Spinal cord (tissue), 10 donors: ENCODE results near the gene U2AF2. TPM values are rescaled to one million over a fixed set of nuclear protein-coding genes. Genes with fewer than 3 reads are reported as not detected.

ENCODE experiments used
- DNase-seq, 6 donors: peaks; one replicate each; pipeline versions ENCODE4 v3.0.0 to v3.0.0-alpha.2; 2013 to 2015; ENCODE audit warnings: low spot score in 6 of 6, low read depth in 4 of 6
- H3K27ac ChIP-seq: one replicate; pipeline ENCODE4 v1.5.1; 2013; ENCODE audit warnings: low read depth, low read length, control low read depth
- H3K27me3 ChIP-seq: one replicate; pipeline ENCODE4 v1.6.1; 2013; ENCODE audit warnings: low read length; ENCODE audit not compliant: control insufficient read depth, insufficient read depth
- H3K36me3 ChIP-seq: one replicate; pipeline ENCODE4 v1.6.1; 2013; ENCODE audit warnings: low read length; ENCODE audit not compliant: control insufficient read depth, insufficient read depth
- H3K4me1 ChIP-seq: one replicate; pipeline ENCODE4 v1.6.1; 2013; ENCODE audit warnings: low read length; ENCODE audit not compliant: control insufficient read depth, insufficient read depth
- H3K4me3 ChIP-seq: one replicate; pipeline ENCODE4 v1.5.1; 2013; ENCODE audit warnings: low read depth, low read length, control low read depth
- H3K9me3 ChIP-seq: one replicate; pipeline ENCODE4 v1.6.1; 2013; ENCODE audit warnings: low read length; ENCODE audit not compliant: control insufficient read depth, insufficient read depth
- WGBS: methylation state at CpG from one replicate; pipeline ENCODE4 v1.1.5; 2013; ENCODE audit warnings: missing lambda C conversion rate; ENCODE audit not compliant: insufficient coverage; 5-methylcytosine and 5-hydroxymethylcytosine counted together
- polyA plus RNA-seq, 2 donors: library from polyadenylated mRNA; unstranded; fragments of 120-200 nt; gene quantifications; one replicate each; pipeline ENCODE4 v1.2.1, GENCODE V29; 2013; ENCODE audit not compliant: insufficient read length in 2 of 2
- total RNA-seq, 2 donors: library from RNA; depleted of rRNA in 1 of 2; stranded (reverse); fragments of 120-200 nt in 1 of 2; fragments of >200 nt in 1 of 2; gene quantifications; one replicate each; pipeline versions ENCODE4 v1.2.3 to v1.2.4, GENCODE V29; 2013 to 2014
- donor health status: healthy.

The U2AF2 gene
- total and polyA plus RNA-seq, 4 donors = 60.7 to 207 (median 161) TPM

DNA sequence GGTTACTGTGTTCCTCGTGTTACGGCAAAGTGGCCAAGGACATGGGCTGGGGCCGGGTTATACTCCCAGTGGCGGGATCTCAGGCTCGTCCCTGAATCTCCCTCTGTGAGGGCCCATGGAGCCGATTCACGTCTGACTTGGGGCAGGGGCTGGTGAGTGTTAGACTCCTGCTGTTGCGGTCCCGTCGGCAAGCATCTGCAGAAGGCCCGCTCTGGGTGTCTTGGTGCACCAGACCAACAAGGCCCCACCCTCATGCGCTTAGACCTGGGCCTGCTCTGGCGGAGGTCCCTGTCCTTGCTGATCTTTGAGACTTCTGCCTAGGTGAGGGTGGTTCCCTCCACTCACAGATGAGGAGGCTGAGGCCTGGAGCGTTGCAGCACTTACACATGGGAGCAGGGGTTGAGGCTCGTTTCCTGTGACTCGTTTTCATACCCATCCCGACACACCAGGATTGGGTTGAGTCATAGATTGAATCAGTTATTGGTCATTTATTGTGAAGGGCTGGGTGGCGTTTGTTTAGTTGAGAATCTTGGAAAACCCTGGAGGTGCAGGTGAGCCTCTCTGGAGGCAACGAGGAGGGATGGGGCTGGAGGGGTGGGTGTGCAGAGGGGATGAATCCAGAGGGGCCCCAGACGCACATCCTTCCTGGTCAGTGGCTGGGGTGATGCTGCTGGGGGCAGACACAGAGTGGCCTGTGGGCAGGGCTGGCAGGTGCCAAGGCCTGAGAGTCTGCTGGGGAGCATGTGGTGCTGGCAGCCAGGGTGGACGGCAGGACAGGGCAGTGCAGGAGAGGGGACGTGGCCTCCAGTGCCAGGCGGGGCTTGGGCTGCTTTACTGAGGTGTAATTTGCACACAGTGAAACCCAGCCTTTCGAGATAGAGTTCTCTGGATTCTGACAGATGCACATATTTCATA is 24.8 kb downstream of the U2AF2 start:
- no peak overlapping the region for H3K27ac ChIP-seq
- peaks cover 19% of the 10 kb centered on the region for H3K4me1 ChIP-seq
- 95% methylated on average over 23 of the region's 24 CpGs for WGBS
- H3K27me3 ChIP-seq = no peaks in the 10 kb centered on the region
- H3K4me3 ChIP-seq = no peak overlapping the region
- no peaks in the 10 kb centered on the region for H3K9me3 ChIP-seq
- DNase-seq = no peak
- H3K36me3 ChIP-seq = peaks cover 73% of the 10 kb centered on the region

DNA sequence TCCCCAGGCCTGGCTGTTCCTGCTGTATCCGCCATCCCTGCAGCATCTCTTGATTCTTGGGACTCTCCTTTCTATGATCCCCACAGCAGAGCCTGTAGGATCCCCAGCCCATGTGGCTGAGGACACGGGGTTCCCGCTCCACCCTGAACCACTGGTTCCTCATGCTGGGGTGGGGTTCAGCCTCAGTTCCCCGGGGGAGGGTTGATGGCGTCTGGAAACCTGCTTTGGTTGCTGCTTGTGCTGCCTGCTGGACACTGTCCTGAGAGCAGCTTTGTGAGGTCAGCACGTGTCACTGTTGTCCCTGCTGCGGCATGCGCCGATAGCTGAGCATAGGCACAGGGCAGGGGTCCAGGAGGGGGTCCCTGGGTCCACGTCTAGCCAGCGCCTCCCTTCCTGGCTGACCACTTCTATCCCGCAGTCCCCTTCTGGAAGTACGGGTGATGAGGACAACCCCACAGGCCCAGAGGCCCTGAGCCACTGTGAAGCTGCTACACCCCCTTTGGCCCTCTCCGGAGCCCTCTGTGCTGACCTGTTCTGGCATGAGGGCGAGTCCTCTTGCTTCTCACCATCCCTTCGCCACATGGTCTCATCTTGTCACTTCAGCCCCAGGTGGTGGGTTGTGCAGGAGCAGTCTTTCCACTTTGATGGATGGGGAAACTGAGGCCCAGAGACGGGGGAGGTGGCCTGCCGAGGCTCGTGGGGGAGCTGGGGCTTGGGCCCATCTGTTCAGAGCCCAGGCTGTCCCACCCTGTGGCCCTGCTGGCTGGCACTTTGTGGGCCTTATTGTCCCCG is 25.7 kb downstream of the U2AF2 start:
- H3K9me3 ChIP-seq = no peaks in the 10 kb centered on the region
- no peak for DNase-seq
- H3K4me3 ChIP-seq = no peak overlapping the region
- H3K36me3 ChIP-seq = peaks cover 80% of the 10 kb centered on the region
- no peak overlapping the region for H3K27ac ChIP-seq
- WGBS = 98% methylated on average over 18 of the region's 20 CpGs
- no peaks in the 10 kb centered on the region for H3K27me3 ChIP-seq
- peaks cover 19% of the 10 kb centered on the region for H3K4me1 ChIP-seq

- 82% methylated on average over 2 of the region's 9 CpGs for WGBS
- no peaks in the 10 kb centered on the region for H3K27me3 ChIP-seq
- DNase-seq = no peak
- H3K27ac ChIP-seq = no peak overlapping the region
- H3K9me3 ChIP-seq = no peaks in the 10 kb centered on the region
- peaks cover 89% of the 10 kb centered on the region for H3K36me3 ChIP-seq
- no peak overlapping the region for H3K4me3 ChIP-seq
- peaks cover 14% of the 10 kb centered on the region for H3K4me1 ChIP-seq
These were observed 26.6 kb downstream of the U2AF2 start for GRCh38 chr19:55681131-55682092.

DNA sequence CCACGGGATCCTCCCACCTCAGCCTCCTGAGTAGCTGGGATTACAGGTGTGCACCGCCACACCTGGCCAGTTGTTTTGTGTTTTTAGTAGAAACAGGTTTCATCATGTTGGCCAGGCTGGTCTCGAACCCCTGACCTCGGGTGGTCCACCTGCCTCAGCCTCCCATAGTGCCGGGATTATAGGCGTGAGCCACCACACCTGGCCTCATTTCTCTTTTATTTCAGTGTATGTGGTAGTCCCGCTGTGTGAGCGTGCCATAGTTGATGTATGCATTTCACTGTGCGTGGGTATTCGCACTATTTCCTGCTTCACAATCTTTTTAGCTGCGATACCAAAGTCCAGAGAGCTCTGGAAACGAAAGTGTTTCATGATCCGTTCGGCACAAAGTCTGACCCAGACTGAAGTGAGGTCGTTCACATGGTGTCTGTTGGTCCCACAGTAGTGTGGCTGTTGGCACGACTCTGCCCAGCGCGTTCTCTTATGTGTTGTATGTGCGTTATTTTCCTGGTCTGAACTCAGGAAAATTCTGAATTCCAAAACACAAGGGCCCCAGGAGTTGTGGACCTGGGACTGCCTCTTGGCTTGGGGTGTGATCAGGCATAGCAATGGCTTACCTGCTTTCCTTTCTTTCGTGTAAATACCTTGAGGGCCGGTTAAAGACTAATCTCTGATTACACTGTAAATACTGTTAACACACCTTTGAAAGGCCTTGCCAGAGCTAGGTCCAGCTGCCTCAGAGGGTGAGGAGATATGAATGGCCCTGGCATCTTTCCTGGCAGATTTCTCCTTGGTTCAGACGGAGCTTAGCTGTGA is 28.8 kb downstream of the U2AF2 start:
- Histone ChIP-seq H3K4me3 (no peak overlapping the region), H3K36me3 (peaks cover 95% of the 10 kb centered on the region), H3K9me3 (no peaks in the 10 kb centered on the region), H3K4me1 (peaks cover 1% of the 10 kb centered on the region), H3K27ac (no peak overlapping the region), H3K27me3 (no peaks in the 10 kb centered on the region)
- WGBS = 92% methylated on average over 17 of the region's 22 CpGs
- DNase-seq = no peak

DNA sequence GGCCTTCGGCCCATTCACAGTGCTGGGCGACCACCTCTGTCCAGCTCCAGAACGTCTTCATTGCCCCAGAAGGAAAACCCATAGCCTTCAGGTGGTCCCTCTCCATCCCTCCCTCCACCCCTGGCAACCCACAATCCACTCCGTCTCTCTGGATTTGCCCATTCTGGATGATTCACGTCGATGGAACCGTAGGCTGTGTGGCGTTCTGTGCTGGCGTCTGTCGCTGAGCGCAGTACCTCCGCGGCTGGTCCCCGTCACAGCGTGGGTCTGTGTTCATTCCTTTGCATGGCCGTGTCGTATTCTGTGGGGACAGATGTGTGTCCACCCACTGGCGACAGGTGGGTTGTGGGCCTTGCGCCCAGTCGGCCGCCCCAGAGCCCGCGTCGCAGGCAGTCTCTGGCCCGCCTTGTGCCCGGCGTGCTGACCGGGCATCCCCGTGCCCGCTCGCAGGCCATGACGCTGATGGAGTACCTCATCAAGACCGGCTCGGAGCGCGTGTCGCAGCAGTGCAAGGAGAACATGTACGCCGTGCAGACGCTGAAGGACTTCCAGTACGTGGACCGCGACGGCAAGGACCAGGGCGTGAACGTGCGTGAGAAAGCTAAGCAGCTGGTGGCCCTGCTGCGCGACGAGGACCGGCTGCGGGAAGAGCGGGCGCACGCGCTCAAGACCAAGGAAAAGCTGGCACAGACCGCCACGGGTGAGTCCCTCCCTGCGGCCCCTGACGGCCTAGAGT is 30.3 kb downstream of the U2AF2 start:
- H3K4me1 ChIP-seq = no peaks in the 10 kb centered on the region
- H3K27ac ChIP-seq = no peak overlapping the region
- H3K9me3 ChIP-seq = no peaks in the 10 kb centered on the region
- 97% methylated on average over 59 of the region's 60 CpGs for WGBS
- H3K36me3 ChIP-seq = peaks cover 95% of the 10 kb centered on the region
- H3K4me3 ChIP-seq = no peak overlapping the region
- DNase-seq = no peak
- no peaks in the 10 kb centered on the region for H3K27me3 ChIP-seq

- DNase-seq = no peak
- no peak overlapping the region for H3K27ac ChIP-seq
- no peaks in the 10 kb centered on the region for H3K9me3 ChIP-seq
- H3K4me1 ChIP-seq = no peaks in the 10 kb centered on the region
- H3K36me3 ChIP-seq = peaks cover 95% of the 10 kb centered on the region
- no peaks in the 10 kb centered on the region for H3K27me3 ChIP-seq
- H3K4me3 ChIP-seq = no peak overlapping the region
- WGBS = 96% methylated on average over 6 of the region's 6 CpGs
These were observed 30.9 kb downstream of the U2AF2 start for GRCh38 chr19:55685776-55686175.

DNA sequence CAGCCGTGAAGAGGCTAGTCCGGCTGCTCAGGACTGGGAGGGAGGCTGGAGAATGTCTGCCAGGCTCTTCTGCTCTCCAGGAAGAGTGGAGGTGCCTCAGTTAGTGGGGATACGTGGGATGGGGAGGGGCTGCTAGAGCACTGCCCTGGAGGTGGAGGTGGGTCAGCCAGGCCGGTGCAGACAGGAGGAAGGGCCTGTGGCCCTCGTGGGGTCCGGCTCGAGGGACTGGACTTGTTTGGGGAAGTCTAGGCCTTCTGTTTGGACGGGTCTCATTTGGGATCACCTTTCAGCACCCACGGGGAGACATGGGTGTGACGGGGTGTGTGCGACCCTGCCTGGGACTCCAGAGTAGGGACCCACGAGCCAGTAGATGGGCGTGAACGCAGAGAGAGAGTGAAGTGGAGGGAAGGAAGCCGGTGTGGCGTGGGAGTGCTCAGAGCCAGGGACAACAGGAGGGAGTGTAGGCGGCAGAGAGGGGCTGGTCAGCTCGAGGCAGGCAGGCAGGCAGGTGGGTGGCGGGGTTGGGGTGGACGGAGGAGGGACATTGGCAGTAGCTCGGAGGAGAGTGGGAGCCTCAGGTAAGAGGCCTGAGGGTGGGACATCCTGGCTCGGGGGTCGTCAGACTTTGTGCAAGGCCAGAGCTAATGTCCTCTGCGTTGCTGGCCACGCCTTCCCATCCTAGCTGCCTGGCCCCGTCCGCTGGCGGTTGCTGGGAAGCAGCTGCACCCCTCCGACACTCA is 31.6 kb downstream of the U2AF2 start:
- H3K4me3 ChIP-seq = no peak overlapping the region
- DNase-seq = no peak
- H3K27ac ChIP-seq = no peak overlapping the region
- peaks cover 97% of the 10 kb centered on the region for H3K36me3 ChIP-seq
- no peaks in the 10 kb centered on the region for H3K27me3 ChIP-seq
- H3K9me3 ChIP-seq = no peaks in the 10 kb centered on the region
- WGBS = 94% methylated on average over 28 of the region's 29 CpGs
- no peaks in the 10 kb centered on the region for H3K4me1 ChIP-seq
